NAMALWA (cell line): ENCODE data around the gene LRRC4B.

ENCODE experiments used
- DNase-seq: peaks from one replicate; pipeline ENCODE4 v3.0.0-alpha.2; 2015; ENCODE audit warnings: low spot score

LRRC4B gene

DNA sequence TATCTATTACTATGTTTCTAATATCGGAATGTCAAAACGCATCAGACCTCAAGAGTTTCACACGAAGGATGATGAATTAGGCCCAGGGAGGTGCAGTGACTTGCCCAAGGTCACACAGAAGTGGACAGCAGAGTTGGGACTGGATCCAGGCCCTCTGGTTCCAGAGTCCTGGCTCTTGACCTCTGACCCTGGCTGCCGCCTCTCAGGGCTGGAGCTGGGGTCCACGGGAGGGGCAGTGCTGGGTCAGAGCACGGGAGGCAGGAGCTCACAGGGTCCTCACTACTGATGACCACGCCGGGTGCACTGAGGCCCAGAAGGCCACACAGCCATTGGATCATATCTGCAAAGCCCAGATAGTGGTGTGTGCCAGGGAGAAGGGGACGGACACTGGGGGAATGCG is 45.4 kb downstream of the LRRC4B start:
- no peak for DNase-seq

DNA sequence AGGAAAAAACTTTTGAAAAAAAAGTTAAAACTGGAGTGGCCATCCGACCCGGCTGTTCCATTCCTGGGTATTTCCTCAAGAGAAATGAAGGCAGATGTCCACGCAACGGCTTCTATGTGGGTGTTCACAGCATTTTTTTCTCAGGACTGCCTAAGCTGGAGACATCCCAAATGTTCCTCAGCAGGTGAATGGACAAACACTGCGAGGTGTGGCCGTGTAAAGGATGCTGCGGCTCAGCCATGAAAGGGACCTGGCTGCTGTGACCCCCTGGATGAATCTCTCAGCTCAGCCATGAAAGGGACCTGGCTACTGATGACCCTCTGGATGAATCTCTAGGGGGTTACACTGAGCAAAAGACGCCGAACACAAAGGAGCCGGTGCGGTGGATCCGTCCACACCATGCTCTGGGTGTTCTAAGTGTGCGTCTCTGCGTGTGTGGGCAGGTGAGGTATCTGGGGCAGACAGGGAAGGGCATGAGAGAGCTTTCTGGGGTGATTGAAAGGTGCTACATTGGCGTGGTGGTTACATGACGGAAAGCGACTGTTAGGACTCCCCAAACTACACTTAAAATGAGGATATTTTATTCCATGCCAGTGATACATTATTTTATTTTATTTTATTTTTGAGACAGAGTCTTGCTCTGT is 47.3 kb downstream of the LRRC4B start:
- DNase-seq, result no peak

DNA sequence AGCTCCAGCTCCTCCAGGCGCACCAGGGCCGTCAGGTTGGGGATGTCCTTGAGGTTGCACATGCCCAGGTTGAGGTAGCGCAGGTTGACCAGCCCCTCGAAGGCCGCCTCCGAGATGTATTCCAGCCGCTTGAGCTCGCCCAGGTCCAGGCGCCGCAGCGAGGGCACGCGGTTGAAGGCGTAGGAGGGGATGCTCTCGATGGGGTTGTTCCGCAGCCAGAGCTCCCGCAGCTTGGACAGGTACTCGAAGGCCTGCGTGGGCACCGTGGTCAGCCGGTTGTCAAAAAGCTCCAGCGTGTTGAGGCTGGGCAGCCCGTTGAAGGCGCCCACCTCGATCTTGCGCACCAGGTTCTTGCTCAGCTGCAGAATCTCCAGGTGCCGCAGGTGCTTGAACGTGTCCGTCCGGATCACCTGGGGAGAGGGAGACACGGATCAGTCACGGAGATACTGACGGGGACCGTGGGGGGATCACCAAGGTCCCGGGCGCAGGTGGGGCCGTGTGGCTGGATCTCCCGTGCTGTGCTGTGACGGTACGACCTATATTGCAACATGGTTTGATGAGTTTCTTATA is 49.1 kb downstream of the LRRC4B start:
- no peak for DNase-seq

DNA sequence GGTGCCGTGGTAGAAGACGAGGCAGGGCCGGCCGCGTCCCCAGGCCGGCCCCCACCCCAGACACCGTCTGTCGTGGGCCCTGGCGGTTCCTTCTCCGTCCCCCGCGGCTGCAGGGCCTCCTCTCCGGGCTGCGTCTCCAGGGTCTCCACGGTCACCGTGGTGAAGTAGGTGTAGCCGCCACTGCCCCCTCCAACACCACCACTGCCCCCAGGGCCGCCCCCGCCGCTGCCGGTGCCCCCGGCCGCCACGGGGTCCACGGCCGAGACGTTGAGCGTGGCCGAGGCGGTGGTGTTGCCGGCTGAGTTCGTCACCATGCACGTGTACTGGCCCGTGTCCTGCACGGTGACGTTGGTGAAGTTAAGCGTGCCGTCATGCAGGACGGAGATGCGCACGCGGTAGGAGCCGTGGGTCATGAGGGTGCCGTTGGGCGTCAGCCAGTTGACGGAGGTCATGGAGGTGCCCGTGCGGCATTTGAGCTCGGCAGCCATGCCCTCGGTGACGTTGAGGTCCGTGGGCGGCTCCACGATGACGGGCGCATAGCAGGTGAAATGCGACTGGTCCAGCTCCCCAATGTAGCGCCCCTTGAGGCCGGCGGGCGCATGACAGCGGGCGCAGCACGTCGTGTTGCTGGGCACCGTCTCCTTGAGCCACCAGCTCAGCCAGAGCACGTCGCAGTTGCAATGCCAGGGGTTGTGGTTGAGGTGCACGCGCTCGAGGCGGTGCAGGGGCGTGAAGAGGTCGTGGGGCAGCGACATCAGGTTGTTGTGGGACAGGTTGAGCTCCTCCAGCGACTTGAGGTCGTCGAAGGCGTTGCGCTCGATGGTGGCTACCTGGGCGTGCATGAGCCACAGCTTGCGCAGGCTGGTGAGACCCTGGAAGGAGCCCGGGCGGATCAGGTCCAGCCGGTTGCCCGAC is 49.9 kb downstream of the LRRC4B start:
- no peak for DNase-seq

DNA sequence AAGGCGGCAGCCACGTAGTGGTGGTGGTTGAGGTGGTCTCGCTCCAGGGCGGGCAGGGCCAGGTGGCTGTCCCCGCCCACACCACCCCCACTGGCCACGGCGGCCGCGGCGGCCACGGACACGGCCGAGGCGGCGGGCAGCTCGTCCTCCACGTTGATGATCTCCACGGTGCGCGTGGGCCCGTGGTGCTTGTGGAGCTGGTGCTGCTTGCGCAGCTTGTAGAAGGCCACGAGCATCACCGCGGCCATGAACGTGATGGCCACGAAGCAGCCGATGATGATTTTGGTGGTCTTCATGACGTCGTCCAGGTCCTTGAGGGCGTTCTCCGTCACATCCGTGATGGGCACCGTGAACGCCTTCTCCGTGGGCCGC is 50.5 kb downstream of the LRRC4B start:
- no peak for DNase-seq

DNA sequence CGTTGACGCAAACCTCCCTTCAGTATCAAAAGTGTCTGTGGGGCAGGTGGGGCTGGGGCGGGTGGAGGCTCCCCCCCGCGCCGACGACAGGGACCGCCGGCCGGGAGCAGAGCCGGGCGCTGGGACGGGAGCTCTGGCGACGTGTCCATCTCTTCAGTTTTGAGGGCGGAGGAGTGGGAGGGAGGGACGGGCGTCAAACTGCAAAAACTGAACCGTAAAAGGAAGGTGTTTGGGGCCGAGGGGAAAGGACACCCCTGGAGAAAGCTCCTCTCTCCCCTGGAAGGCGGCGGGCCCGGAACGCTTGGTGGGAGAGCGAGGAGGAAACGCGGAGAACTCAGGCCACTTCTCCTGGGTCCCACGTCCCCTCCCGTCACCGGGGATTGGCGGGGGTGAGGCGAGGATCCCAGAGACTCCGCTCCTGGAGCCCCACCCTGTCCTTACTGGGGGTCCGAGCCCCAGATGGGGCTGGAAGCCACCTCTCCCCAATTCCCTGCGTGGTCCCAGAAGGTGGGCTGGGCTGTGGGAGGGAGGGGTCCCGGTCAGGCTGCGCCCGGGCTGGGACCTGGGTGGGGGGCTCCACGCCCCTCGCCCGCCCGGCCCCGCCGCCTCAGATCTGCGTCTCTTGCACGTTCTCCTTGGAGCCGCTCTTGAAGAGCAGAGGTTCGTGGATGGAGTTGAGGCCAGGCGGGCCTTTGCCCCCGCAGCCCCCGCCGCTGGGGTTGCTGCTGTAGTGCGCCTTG is 51.1 kb downstream of the LRRC4B start:
- no peak for DNase-seq

DNA sequence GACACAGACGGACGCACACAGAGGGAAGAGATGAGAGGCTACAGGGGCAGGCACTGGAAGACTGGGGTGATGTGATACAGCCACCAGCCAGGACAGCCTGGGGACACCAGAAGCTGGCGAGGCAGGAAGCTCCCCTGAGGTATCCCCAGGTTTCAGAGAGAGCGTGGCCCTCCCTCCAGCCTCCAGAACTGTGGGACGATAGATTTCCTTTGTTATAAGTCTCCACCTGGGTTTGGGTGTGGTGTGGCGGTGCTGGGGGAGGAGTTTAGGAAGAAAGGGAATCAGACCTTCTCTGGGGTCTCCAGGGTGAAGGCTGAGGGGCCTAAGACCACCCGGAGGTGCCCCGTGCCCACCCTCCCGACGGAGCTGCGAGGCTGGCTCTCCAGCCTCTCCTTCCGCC is 51.8 kb downstream of the LRRC4B start:
- DNase-seq, result no peak

DNA sequence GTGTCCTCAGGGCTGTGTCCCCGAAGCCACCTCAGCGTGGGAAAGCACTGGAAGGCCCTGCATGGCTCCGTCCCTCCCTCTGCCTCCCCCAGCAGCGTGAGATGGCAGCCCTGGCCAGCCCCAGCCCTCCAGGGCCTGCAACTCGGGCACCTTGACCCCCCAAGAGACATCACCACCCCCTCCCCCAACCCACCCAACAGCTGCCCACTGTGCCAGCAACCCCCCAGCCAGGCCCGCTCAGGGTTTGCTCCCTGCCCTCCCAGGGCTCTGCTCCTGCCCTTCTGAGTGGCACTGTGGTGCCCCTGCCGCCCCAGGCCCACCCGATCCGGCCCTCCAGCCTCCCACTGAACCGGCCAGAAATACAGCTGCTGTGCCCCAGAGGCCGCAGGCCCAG is 53.1 kb downstream of the LRRC4B start:
- no peak for DNase-seq

DNA sequence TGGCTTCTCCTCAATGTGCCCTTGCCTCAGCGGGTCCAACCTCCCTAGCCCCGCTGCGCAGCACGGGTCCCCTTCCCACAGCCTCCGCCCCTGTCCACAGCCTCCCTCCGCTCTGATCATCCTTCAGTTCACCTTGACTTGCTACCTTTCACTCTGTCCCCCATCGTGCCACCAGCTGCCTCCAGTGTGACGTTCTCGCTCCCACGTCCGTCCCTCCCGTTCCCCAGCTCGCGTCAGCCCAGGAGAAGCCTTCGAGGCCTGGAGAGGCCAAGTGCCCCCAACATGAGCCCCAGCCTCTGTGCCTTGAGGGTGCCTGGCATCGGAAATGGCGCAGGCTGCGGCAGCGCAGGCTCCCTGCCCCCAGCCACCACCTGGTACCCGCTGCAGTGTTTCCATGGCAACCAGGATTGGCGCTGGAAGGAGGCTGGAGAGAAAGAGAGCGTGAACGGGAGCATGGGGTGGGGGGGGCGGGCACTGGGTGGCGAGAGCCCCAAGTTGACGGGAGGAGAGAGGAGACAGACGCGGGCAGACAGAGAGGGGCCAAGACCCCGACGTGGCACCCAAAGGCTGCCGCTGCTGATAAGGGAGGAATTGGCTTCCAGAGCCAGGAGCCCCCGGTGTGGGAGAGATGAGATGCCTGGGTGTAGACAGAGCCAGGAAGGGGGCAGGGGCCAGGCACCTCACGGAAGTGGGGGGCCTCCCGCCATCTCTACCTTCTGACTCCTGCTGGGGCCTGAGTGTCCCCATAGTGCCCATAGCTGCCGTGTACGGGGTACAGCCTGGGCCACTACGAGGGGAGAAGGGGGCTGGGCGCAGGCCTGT is 53.7 kb downstream of the LRRC4B start:
- no peak for DNase-seq

DNA sequence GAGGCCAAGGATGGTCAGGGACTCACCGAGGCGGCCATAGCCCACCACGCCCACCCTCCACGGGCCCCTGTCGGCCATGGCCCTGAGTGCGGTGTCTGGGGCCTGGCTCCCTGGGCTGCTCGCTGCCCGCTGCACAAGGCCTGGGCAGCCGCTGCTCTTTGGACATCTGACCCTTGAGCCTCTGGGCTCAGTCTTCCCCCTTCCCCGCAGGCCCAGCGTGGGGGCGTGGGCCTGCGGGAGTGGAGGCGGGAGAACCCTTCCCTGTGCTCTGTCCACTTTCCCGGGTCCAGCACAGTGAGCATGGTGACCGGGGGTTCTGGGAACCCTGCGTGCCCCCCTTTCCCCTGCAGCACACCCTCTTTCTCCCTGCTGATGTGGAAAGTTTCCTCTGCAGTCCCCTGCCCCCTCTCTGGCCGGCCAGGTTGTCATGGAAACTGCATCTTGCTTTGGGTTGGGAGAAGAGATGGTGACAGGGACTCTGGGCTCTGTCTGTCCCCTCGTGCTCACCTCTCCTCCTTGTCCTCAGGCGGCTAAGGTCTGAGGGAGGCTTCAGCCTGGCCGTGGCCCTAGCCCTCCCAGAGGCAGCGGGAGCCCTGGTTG is 54.4 kb downstream of the LRRC4B start, which contains the start of gene ASPDH:
Gene ASPDH, minus strand, starts transcription at position 168 of the 600 bp plus-strand sequence. Its CDS starts 90 bp downstream, at position 78.
- no peak for DNase-seq

DNA sequence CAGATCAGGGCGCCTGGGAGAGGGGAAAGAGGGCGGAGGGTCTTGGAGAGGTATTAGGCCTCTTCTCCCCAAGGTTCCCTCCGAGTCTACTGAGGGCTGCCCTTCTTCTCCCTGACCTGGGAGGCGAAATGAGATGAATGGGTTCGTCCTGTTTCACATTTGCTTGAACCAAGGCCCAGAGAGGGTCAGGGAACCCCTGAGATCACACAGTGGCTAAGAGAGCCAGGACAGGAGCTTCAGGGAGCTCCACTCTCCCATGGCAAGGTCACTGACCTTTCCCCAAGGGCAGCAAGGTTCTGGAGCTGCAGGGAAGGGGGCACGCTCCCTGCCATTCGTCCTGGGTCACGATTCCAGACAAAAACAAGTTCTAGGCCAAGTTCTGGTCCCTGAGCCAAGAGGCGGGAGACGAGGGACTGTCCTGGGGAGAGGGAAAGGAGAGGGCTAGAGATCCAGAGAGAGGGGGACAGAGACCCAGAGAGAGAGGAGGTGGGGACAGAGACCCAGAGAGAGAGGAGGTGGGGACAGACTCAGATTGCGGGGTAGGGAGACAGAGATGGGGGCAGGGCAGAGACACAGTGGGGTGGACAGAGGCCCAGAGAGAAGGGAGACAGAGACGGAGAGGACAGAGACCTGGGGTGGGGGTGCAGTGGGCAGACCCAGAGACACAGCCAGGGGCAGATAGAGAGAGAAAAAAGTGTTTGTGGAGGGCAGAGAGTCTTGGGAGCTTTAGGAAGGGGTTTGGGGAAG is 55.1 kb downstream of the LRRC4B start:
- no peak for DNase-seq

DNA sequence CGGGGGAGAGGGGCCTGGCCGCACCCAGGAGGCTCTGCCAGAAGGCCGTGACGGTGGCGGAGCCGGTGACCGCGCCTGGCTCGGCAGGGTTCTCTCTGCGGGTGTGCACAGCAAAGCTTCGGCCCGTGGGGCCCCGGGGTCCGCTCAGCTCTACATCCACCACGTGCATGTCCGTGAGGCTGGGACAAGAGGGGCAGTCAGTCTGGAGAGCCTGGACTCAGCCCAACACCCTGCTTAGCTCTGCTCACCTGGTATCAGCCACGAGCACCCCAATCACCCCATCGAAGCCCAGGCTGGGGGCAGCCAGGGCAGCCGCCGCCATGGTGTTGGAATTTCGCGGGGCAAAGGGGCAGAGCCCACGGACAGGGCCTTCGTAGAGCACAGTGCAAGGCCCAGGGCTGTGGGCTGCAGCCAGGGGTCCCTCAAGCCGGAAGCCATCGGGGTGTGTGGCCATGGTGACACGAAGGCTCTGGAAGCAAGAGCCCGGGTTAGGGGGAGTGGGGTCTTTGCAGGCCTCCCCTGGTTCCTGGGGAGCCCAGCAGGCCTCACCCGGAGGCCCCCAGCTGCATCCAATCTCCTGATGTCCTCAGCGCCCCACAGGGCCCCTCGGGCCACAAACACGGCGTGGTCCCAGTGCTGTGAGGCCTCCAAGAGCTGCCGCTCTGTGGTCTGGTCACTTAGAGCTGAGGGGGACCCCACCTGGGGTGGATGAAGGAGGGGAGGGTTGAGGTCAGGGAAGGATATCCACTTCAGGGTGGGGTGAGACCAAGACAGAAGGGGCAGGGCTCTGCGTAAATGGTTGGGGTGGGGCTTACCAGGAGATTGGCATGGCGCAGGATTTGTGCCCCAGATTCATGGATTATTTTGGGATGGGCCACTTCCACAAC is 55.9 kb downstream of the LRRC4B start:
- DNase-seq, result no peak

DNA sequence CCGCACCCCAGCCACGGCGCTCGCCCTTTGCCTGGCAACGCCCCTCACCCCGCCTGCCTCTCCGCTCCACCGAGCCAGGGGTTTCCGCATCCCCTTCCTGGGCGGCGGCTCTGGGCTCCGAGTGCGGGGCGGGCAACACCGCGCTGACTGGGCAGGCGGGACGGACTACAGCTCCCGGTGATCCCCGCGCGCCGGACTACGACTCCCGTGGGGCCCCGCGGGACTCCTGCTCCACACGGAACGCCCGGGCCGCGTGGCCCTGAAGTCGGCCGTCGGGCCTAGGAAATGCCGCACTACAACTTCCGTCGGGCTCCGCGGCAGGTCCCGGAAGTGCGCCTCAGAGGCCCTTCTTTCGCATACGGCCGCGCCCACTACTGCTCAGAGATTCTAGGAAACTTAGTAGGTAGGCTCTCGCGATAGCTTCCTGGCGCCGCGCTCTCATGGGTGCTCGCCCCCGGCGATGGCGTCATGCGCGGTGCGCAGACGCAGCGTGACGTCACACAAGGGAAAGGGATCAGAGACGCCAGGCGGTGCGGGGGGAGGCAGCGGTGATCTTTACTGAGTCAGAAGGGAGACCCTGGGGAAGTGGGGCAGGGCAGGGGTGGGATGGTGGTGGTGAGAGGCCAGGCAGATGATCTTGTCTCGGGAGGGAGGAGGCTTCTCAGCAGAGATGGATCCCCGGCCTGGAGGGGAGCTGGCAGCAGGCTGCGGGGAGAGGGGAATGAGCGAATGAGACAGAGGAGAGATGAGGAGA is 57.0 kb downstream of the LRRC4B start, which contains the start of gene JOSD2:
Gene JOSD2, minus strand, starts transcription at position 123 of the 754 bp plus-strand sequence. CDS start 760 bp downstream, outside the sequence.
- peak; percentile 99 for DNase-seq

DNA sequence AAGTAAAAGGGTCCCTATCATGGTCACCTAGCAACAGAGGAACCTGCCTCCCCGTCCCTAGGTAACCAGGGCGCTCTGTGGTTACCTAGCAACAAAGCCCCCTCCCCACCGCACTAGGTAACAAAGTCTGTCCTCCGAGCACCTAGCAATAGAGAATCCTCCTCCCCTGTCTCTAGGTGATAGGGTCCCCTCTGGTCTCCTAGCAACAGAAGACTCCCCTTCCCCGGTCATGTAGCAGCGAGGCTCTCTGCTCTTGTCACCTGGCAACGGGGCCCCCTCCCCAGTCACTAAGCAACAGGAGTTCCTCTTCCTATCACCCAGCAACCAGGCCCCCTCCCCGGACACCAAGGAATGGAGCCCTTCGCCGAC is 57.6 kb downstream of the LRRC4B start:
- no peak for DNase-seq

DNA sequence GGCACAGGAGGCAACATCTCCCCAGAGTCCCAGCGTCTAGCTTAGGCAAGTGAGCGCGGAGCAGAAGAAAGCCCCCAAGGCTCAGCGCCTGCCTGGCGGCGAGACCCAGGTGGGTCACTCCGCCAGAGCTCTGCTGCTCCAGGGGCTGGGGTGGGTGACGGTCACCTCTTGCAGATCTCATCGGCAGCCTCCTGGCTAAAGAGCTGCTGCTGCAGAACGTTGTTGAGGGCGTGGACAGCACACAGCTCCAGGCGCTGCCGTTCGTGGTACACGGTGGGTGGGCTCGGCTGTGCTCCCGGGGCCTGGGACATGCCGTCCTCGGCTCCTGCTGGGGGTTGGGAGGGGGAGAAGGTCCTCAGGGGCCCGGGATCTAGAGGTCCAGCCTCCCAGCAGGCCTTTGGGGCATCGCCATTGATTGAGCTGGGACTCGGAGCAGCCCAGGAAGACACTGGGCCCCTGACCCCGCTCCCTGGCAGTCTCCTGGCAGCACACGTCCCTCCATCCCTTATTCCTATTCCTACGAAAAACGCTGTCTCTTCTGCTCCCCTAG is 58.0 kb downstream of the LRRC4B start:
- DNase-seq, result no peak

DNA sequence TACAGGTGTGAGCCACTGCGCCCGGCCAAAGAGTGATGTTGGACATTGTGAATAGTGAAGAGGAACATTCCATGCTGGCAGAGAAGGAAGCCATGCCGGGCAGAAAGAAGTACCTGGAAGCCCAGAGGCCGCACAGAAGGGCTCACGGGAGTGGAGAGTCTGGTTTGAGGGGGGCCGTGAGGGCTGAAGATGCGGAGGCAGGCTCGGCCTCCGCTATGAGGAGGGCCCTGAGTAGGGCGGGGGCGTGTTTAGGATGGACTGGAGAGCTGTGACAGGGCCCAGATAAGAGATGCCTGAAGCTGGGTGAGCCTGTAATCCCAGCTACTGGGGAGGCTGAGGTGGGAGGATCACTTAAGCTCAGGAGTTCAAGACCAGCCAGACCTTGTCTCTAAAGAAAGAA is 58.9 kb downstream of the LRRC4B start:
- DNase-seq, result no peak

DNA sequence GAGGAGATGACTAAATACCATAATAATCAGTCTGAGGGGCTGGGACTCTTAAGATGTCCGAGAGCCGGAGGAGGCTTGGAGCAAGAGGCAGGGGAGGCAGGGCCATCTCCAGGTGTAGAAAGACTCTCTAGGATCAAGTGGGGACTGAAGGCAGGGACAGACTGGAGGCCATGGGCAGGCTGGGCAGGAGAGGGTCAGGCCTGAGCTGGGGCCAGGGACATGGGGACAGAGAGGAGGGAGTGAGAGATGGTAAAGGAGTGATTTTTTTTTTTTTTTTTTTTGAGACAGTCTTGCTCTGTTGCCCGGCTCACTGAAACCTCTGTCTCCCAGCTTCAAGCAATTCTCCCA is 59.4 kb downstream of the LRRC4B start:
- DNase-seq, result no peak

DNA sequence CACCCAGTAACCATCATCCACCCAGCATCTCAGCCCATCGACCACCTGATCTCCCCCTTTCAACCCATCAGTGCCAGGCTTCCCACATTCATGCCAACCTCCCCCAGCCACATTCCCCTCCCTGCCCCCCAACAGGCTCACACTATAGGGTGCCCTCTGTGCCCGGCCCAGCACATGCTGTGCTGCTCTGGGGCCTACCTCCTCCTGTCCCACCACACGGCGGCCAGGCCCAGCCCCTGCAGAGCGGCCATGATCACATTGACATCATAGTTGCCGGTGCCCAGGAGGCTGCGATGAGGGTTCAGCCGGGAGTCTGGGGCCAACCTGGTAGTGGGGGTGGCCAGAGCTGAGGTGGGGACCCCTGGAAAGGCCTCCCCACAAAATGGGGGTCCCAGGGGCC is 60.9 kb downstream of the LRRC4B start:
- DNase-seq, result no peak
